ENCODE measurements around the gene FBXO27.

Gene FBXO27

DNA sequence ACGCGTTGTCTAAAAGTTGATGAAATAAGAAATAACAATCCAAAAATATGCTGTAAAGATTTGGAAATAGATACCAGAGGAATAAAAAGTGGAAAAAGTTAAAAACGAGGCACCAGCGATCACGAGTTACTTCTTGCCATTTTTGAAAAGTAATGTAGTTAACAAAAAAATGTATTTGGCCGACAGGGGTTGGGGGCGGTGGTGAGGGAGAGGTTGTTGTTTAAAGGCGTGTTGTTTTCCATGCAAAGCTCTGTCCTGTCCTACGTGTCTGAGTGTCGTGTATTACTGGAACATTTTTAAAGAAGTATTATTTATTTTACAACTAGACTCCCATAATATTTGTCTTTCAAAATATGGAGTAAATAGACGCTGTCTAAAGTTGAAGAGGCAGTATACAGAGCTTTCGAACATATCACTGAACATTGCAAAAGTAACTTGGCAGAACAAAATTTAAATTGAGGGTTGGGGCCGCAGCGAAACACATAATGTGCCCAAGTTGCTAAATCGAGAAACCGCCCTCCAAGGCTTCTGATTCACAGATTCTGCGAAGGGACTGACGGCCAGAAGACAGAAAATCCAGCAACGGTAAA lies 57.6 kb downstream of the FBXO27 start:
- Histone ChIP-seq H3K9me3 (no peaks in the 10 kb centered on the region), H3K36me3 (replicated peaks) (no peaks in the 10 kb centered on the region), H3K27me3 (ENCODE audit: low read depth) (no peaks in the 10 kb centered on the region), H3K4me1 (peaks cover 2% of the 10 kb centered on the region; the same call in 1 of the 2 replicates), H3K4me3 (peak overlapping the region; percentile 40)
- in situ Hi-C loops (cut with MboI; ENCODE audit: low sequenced_read_pairs) = loop anchor here (10.0 kb wide), 1 partner anchor 350 kb away; the partner anchor contains the start of gene LRFN1
- no peak for DNase-seq (ENCODE audit: low spot score in 2 of 2)

Measured in HAP-1 (cell line).